DMS153 treated with DMSO at 0.1 percent for 48 hours (cell line): ENCODE results near the gene RAPSN.
A peak's percentile ranks its signal among the peaks of the same experiment; 100 is the strongest.

Source experiments
- DNase-seq: peaks from one replicate; lab custom pipeline; 2025; ENCODE audit not compliant: unreplicated experiment; lab: John Stamatoyannopoulos, UW

RAPSN gene

GRCh38 chr11:47466701-47467250 is 17.8 kb upstream of the RAPSN start:
- DNase-seq = peak; percentile 73

GRCh38 chr11:47466201-47466600 is 17.3 kb upstream of the RAPSN start:
- no peak for DNase-seq

- peak; percentile 95 for DNase-seq
Measured at GRCh38 chr11:47464483-47464882, 15.5 kb upstream of the RAPSN start.

GRCh38 chr11:47461876-47462275 is 12.9 kb upstream of the RAPSN start:
- no peak for DNase-seq

GRCh38 chr11:47460571-47461235 is 11.8 kb upstream of the RAPSN start:
- no peak for DNase-seq

- DNase-seq = peak; percentile 65
Measured at GRCh38 chr11:47454258-47454671, 5.3 kb upstream of the RAPSN start.

GRCh38 chr11:47453365-47453764 is 4.4 kb upstream of the RAPSN start:
- DNase-seq = no peak

GRCh38 chr11:47451990-47452389 is 3.1 kb upstream of the RAPSN start:
- no peak for DNase-seq

- no peak for DNase-seq
Measured at GRCh38 chr11:47451436-47451835, 2.5 kb upstream of the RAPSN start.

- DNase-seq = no peak
Measured at GRCh38 chr11:47449541-47449940, 605 bp upstream of the RAPSN start.

- DNase-seq = no peak
Measured at GRCh38 chr11:47447906-47448305, 1.0 kb downstream of the RAPSN start.

GRCh38 chr11:47446833-47447232 is 2.1 kb downstream of the RAPSN start:
- DNase-seq = no peak

GRCh38 chr11:47445840-47446239 is 3.1 kb downstream of the RAPSN start:
- DNase-seq = no peak

- DNase-seq = no peak
Measured at GRCh38 chr11:47443817-47444216, 5.1 kb downstream of the RAPSN start.

GRCh38 chr11:47443028-47443700 is 5.8 kb downstream of the RAPSN start:
- DNase-seq = peak; percentile 58

- DNase-seq = no peak
Measured at GRCh38 chr11:47442514-47442913, 6.4 kb downstream of the RAPSN start.

- DNase-seq = no peak
Measured at GRCh38 chr11:47441421-47441820, 7.5 kb downstream of the RAPSN start.

- no peak for DNase-seq
Measured at GRCh38 chr11:47440054-47440476, 8.9 kb downstream of the RAPSN start.

- DNase-seq = no peak
Measured at GRCh38 chr11:47438721-47439120, 10.2 kb downstream of the RAPSN start.

- no peak for DNase-seq
Measured at GRCh38 chr11:47437746-47438418, 11.1 kb downstream of the RAPSN start.

- DNase-seq = no peak
Measured at GRCh38 chr11:47437218-47437745, 11.7 kb downstream of the RAPSN start.

GRCh38 chr11:47436726-47437125 is 12.2 kb downstream of the RAPSN start:
- DNase-seq = no peak
